Smooth muscle cell of the coronary artery (primary cell): Measurements from ENCODE around the gene LIX1. TPM values are rescaled to one million over a fixed set of nuclear protein-coding genes. Genes with fewer than 3 reads are reported as not detected.

Source experiments
- total RNA-seq: library from RNA; depleted of rRNA; stranded (reverse); fragments of >200 nt; gene quantifications from 2 replicates; pipeline ENCODE4 v1.2.3, GENCODE V29; 2014; ENCODE audit warnings: low replicate concordance

LIX1 gene
- total RNA-seq = not detected in 2 replicates

DNA sequence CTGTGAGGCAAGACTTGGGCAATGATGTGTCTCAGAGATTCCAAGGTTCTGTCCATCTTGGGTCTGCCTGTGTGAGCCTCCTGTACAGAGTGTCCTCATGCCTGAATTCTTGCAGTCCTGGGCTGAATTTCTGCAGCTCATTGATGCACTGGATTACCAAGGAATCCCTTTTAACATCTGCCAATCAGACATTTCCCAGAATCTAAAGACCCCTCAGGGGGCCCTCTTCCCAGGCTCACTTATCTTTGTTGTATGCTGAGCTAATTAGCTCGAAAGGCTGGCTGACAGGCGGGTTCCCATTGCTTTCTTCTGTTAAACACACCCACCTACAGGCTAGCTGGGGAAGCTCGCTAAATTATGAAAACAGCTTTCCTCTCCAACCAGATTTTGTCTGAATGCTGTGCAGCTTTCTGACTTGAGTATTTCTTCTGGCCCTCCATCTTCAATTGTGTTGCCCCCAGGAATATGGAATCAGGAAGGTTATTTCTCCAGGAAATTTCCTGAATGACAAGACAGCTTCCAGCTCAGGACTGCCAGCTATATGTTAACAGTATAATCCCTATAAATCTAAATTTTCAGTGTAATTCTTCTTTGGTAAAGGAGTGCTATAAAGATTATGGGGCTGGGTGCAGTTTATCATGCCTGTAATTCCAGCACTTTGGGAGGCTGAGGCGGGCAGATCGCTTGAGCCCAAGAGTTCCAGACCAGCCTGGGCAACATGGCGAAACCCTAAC, at the start of gene LIX1:
TSS of gene LIX1 (minus strand) at position 91 of the 734 bp plus-strand sequence. CDS start at position 56, 35 bp downstream.

DNA sequence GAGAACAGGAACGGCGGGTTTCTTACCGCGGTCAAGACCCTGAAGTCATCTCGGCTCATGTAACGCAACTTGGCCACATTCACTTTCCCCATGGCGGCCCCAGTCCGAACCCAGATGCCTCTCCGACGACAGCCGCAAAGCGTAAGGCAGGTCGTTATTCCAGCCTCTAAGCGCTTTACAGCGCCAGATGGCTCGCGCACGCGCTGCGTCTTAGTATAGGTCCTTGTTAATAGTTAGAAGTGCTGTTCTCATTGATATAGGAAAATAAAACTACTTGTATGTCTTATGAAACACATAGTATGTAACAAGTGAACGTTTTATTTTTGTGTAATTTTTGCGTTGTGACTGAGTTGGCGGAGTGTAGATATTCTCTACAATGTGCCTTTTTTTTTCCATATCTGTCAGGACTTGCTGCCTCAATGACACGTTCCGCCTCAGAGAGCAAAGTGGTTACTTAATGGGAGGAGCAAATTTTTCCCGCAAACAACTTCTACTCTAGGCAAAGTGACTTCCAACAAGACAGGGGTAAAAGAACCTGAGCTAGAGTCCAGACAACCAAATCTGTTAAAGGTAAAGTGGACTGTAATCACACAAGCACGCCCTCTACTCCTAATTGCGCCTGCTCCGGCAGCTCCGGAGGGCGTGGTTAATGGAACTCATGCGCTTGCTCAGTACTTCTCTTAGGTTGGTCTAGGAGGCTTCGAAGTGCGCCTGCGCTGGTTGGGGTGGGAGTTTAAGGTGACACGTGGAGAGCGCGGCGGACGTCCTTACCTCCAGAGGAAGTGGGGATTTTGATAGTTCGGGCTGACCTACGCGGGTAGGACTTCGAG, 40.9 kb upstream of the LIX1 start, which contains the start of gene RIOK2:
TSS of gene RIOK2 (minus strand) at position 148 of the 830 bp plus-strand sequence. CDS start at position 92, 56 bp downstream.

Other genes with a start within 250 kb of the LIX1 start
- 14.7 and 20.7 TPM in 2 replicates for gene LNPEP, start 206.5 kb downstream of the LIX1 start, total RNA-seq
- gene RIOK2, start 40.6 kb upstream of the LIX1 start, total RNA-seq = 12.6 and 23.8 TPM in 2 replicates